Tibial nerve (tissue), 4 donors: ENCODE data around the gene PNLDC1.

Source experiments
- CTCF ChIP-seq, 5 experiments: fragments of 200-600 bp in 3 of 5; fragments of 450-650 bp in 2 of 5; sonication (generic) in 3 of 5; IDR thresholded peaks; one replicate each; pipeline ENCODE4 v1.5.1; 2016 to 2019; ENCODE audit warnings: antibody characterized with exemption in 5 of 5, mild to moderate bottlenecking in 3 of 5, moderate library complexity in 2 of 5
- EP300 ChIP-seq, 2 donors: sonication (generic); formaldehyde crosslinking; IDR thresholded peaks; one replicate each; pipeline ENCODE4 v1.6.1; 2017; ENCODE audit warnings: antibody characterized with exemption in 2 of 2, mild to moderate bottlenecking in 1 of 2
- POLR2A ChIP-seq, 2 donors: fragments of 450-650 bp; IDR thresholded peaks; one replicate each; pipeline ENCODE4 v1.6.1; 2017; ENCODE audit warnings: antibody characterized with exemption in 2 of 2, mild to moderate bottlenecking in 2 of 2, moderate library complexity in 2 of 2

GRCh38 chr6:159801935-159802334 is 1.9 kb downstream of the PNLDC1 start:
- TF ChIP-seq CTCF (IDR thresholded peaks at IDR 0.05) (no peak), POLR2A (IDR thresholded peaks at IDR 0.05) (no peak), EP300 (IDR thresholded peaks at IDR 0.05) (no peak)
